K562 (cell line): ENCODE data around the gene TSHZ1. TPM values are rescaled to one million over a fixed set of nuclear protein-coding genes. Genes with fewer than 3 reads are reported as not detected.

Experiments used
- ATAC-seq: fragments of 200-7000 bp; cut with Tn5 transposase; 3 replicates; pipeline ENCODE4 v1.9.1; 2020; ENCODE audit warnings: moderate library complexity
- BruUV-seq: library from RNA; stranded (reverse); fragments of 400-500 nt; replicated peaks from 2 replicates; lab custom pipeline; 2021; lab: Mats Ljungman, UMichigan
- CTCF ChIA-PET: fragments of 300-600 bp; formaldehyde crosslinking; extraction: SDS; loops from one replicate; lab custom pipeline; 2021; ENCODE audit warnings: low intra/inter-chr PET ratio; lab: Yijun Ruan, JAX
- POLR2A ChIA-PET: fragments of 300-600, 350-650 bp; sonication (Branson Sonifier 250); formaldehyde crosslinking; extraction: SDS; loops from one replicate; lab custom pipeline; 2021; ENCODE audit warnings: antibody characterized with exemption, inconsistent platforms; lab: Yijun Ruan, JAX
- DNase-seq, 4 experiments: peaks; one replicate each; pipeline versions ENCODE4 v3.0.0 to v3.0.0-alpha.2; 2011 to 2018; ENCODE audit warnings: low spot score in 3 of 4, mixed read lengths in 3 of 4; ENCODE audit errors: extremely low read depth in 1 of 4
- FAIRE-seq: peaks from 2 replicates; lab custom pipeline; 2011; peaks lifted over from hg19 to GRCh38; lab: Jason Lieb, UNC
- H2AFZ ChIP-seq: 2 replicates; pipeline ENCODE4 v1.6.0; 2011; ENCODE audit warnings: low read depth, low read length, control low read depth, inconsistent platforms
- H3K27ac ChIP-seq: fragments of 200-600 bp; 3 replicates; pipeline ENCODE4 v1.8.0; 2011; ENCODE audit warnings: low read depth, mild to moderate bottlenecking, control low read depth, inconsistent platforms, low read length, moderate library complexity, mixed read lengths; ENCODE audit errors: extremely low read depth
- H3K27me3 ChIP-seq, 2 experiments: fragments of 300-600 bp in 1 of 2; 2 replicates in 1 of 2; 3 replicates in 1 of 2; pipeline versions ENCODE4 v1.6.0 to v1.8.0; 2011; ENCODE audit warnings: inconsistent platforms in 2 of 2, low read length in 2 of 2, mild to moderate bottlenecking in 1 of 2, mixed read lengths in 1 of 2, moderate library complexity in 1 of 2; ENCODE audit not compliant: control insufficient read depth in 2 of 2, insufficient read depth in 2 of 2
- H3K36me3 ChIP-seq: fragments of 300-600 bp; 3 replicates; pipeline ENCODE4 v1.8.0; 2011; ENCODE audit warnings: mild to moderate bottlenecking, low read length, inconsistent platforms; ENCODE audit not compliant: control insufficient read depth, insufficient read depth
- H3K4me1 ChIP-seq, 2 experiments: fragments of 200-600 bp in 1 of 2; replicated peaks in 1 of 2; 2 replicates in 1 of 2; 3 replicates in 1 of 2; pipeline versions ENCODE4 v1.5.1 to v1.8.0; 2011; ENCODE audit warnings: inconsistent platforms in 2 of 2, low read length in 2 of 2, mild to moderate bottlenecking in 1 of 2, mixed read lengths in 1 of 2, moderate library complexity in 1 of 2; ENCODE audit not compliant: control insufficient read depth in 2 of 2, insufficient read depth in 2 of 2
- H3K4me2 ChIP-seq: 2 replicates; pipeline ENCODE4 v1.6.1; 2011; ENCODE audit warnings: low read length, control low read depth, inconsistent platforms, mixed read lengths; ENCODE audit not compliant: insufficient read depth
- H3K4me3 ChIP-seq: fragments of 200-600 bp; sonication (generic), shearing (Covaris generic); 2 replicates; pipeline ENCODE4 v1.5.1; 2016; ENCODE audit warnings: control low read depth, inconsistent platforms
- H3K79me2 ChIP-seq: fragments of 200-600 bp; 3 replicates; pipeline ENCODE4 v1.8.0; 2011; ENCODE audit warnings: low read length, inconsistent platforms; ENCODE audit not compliant: control insufficient read depth, insufficient read depth
- H3K9ac ChIP-seq, 2 experiments: 2 replicates each; pipeline versions ENCODE4 v1.6.0 to v1.6.1; 2011; ENCODE audit warnings: low read depth in 2 of 2, low read length in 2 of 2, control low read depth in 1 of 2, inconsistent platforms in 1 of 2, mild to moderate bottlenecking in 1 of 2, mixed read lengths in 1 of 2; ENCODE audit not compliant: insufficient read depth in 1 of 2
- H3K9me1 ChIP-seq: one replicate; pipeline ENCODE4 v1.6.0; 2011; ENCODE audit warnings: inconsistent platforms, mild to moderate bottlenecking, low read length, moderate library complexity; ENCODE audit not compliant: control insufficient read depth, insufficient read depth
- H3K9me3 ChIP-seq: replicated peaks from 2 replicates; pipeline ENCODE4 v1.5.1; 2011; ENCODE audit warnings: low read depth, low read length, inconsistent platforms; ENCODE audit not compliant: control insufficient read depth, insufficient read depth
- H4K20me1 ChIP-seq: replicated peaks from 2 replicates; pipeline ENCODE4 v1.6.1; 2011; ENCODE audit warnings: low read length, inconsistent platforms, mixed read lengths; ENCODE audit not compliant: control insufficient read depth, insufficient read depth
- MEIS2 ChIP-seq: fragments of 450-650 bp; IDR thresholded peaks from 2 replicates; pipeline ENCODE4 v1.6.1; 2014; ENCODE audit warnings: mild to moderate bottlenecking; ENCODE audit not compliant: partially characterized antibody
- WGBS: fragments of 100-300 bp; shearing (Covaris generic); methylation state at CpG from one replicate; pipeline ENCODE4 v1.1.6; 2016; ENCODE audit warnings: low coverage, mixed read lengths; ENCODE audit not compliant: insufficient coverage; ENCODE audit errors: missing lambda C conversion rate; 5-methylcytosine and 5-hydroxymethylcytosine counted together
- in situ Hi-C: fragments of 300-500 bp; cut with MboI; formaldehyde crosslinking; loops from 4 replicates; pipeline ENCODE4 v1.15.0; 2018; ENCODE audit warnings: inconsistent platforms, mixed read lengths
- intact Hi-C: fragments of 100-400 bp; cut with micrococcal nuclease; formaldehyde crosslinking; loops from 2 replicates; pipeline ENCODE4 v1.14.2; 2022
- polyA plus RNA-seq, 8 experiments: library from polyadenylated mRNA; depleted of rRNA in 4 of 8; stranded (reverse) in 5 of 8; unstranded in 3 of 8; fragments of >200 nt; fragmentation: Nextera tagmentation in 2 of 8; fragmentation: Illumina TruSeq in 1 of 8; extraction: Ambion mirVana in 2 of 8; extraction: Trizol in 1 of 8; gene quantifications; 2 replicates each; pipeline versions ENCODE4 v1.2.1 to v1.2.3, GENCODE V29; 2011 to 2014; ENCODE audit warnings: inconsistent platforms in 1 of 8, missing spikeins in 1 of 8
- total RNA-seq, 7 experiments: library from RNA; depleted of rRNA in 6 of 7; stranded (reverse); fragments of >200 nt in 6 of 7; fragmentation: Illumina TruSeq in 2 of 7; extraction: Trizol in 2 of 7; gene quantifications; 2 replicates each; pipeline versions ENCODE4 v1.2.1 to v1.2.3, GENCODE V29; 2011 to 2021; ENCODE audit warnings: low replicate concordance in 1 of 7
- TF ChIP-seq, protein P1 (sequence below): fragments of 450-650 bp; IDR thresholded peaks from 2 replicates; pipeline ENCODE4 v1.6.1; 2016
- TF ChIP-seq, protein P2 (sequence below), 2 experiments: IDR thresholded peaks in 1 of 2; conservative IDR thresholded peaks in 1 of 2; 2 replicates each; pipeline ENCODE4 v1.6.1; 2016; ENCODE audit warnings: low read depth in 2 of 2, mild to moderate bottlenecking in 1 of 2, missing compliant biosample characterization in 1 of 2, missing genetic modification characterization in 1 of 2, moderate library complexity in 1 of 2
- TF ChIP-seq, protein P3 (sequence below): fragments of 450-650 bp; formaldehyde crosslinking; IDR thresholded peaks from 2 replicates; pipeline ENCODE4 v1.4.0; 2022; ENCODE audit warnings: mild to moderate bottlenecking, moderate library complexity

TSHZ1 gene
- total and polyA plus RNA-seq, 9 of the 15 experiments (the other 6 are each of a cell fraction or from before 2014, with no cell fraction given), result 1.1 to 7.2 (median 2.7) TPM

DNA sequence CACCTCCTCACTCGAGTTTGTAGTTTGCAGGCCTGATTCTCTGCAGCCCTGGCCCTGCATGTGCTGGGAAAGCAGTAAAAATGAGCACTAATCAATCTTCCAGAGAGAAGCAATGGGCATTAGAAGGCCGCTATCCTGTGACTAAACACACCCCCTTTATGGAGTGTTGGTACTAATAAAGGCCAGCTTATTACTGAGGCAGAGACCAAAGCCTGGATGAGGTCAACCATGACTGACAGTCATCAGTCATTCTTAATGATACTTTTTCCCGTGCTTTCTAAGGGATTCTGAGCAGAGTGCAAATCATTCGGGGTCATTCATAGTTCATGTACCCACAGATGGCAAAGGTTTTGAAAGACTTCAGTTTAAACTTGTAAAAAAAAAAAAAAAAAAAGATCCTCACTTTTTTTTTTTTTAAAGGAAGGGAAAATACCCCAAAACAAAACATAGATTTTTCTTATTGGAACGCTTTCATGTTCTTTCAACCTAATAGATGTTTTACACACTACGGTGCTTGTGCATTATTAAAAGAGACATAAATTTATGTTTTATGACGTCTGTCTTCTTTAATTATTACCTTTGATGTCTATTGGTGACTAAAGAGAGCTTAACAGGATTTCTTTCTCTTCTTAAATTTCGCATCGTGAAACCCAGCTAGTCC is 13.2 kb downstream of the TSHZ1 start:
- no TSS peak for BruUV-seq
- ChIA-PET POLR2A (interaction anchor here (0.5 to 1.0 kb wide), 2 partner anchors 13 to 38 kb away, joined by 3 to 4 read pairs; partner anchors contain the start of gene TSHZ1), CTCF (no interaction called here)
- H3K9me1 ChIP-seq, result no peaks in the 10 kb centered on the region
- H3K27me3 ChIP-seq, result no peaks in the 10 kb centered on the region
- no peaks in the 10 kb centered on the region for H4K20me1 ChIP-seq
- H3K27ac ChIP-seq, result no peak overlapping the region
- DNase-seq (no peak), ATAC-seq (no peak), FAIRE-seq (no peak)
- peaks cover under 1 to 6% of the 10 kb centered on the region in 2 experiments; a peak in 3 of 5 replicates for H3K4me1 ChIP-seq
- in situ Hi-C loops, result no loop called here
- 48% methylated on average over 9 of the region's 9 CpGs for WGBS
- no peak overlapping the region for H3K4me3 ChIP-seq
- TF ChIP-seq, protein P1, sequence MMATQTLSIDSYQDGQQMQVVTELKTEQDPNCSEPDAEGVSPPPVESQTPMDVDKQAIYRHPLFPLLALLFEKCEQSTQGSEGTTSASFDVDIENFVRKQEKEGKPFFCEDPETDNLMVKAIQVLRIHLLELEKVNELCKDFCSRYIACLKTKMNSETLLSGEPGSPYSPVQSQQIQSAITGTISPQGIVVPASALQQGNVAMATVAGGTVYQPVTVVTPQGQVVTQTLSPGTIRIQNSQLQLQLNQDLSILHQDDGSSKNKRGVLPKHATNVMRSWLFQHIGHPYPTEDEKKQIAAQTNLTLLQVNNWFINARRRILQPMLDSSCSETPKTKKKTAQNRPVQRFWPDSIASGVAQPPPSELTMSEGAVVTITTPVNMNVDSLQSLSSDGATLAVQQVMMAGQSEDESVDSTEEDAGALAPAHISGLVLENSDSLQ, result 0 out of 2 replicates have a peak, but pooled peaks have one; percentile 8
- peak; percentile 51 for TF ChIP-seq MEIS2
- TF ChIP-seq, protein P2, sequence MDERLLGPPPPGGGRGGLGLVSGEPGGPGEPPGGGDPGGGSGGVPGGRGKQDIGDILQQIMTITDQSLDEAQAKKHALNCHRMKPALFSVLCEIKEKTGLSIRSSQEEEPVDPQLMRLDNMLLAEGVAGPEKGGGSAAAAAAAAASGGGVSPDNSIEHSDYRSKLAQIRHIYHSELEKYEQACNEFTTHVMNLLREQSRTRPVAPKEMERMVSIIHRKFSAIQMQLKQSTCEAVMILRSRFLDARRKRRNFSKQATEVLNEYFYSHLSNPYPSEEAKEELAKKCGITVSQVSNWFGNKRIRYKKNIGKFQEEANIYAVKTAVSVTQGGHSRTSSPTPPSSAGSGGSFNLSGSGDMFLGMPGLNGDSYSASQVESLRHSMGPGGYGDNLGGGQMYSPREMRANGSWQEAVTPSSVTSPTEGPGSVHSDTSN (CRISPR knock-in tag; IDR thresholded peaks at IDR 0.05; ENCODE audit: low read depth), result no peak
- TF ChIP-seq, protein P2 (tag; conservative IDR thresholded peaks at IDR 0.05; ENCODE audit: low read depth), result peak; percentile 50
- TF ChIP-seq, protein P3, sequence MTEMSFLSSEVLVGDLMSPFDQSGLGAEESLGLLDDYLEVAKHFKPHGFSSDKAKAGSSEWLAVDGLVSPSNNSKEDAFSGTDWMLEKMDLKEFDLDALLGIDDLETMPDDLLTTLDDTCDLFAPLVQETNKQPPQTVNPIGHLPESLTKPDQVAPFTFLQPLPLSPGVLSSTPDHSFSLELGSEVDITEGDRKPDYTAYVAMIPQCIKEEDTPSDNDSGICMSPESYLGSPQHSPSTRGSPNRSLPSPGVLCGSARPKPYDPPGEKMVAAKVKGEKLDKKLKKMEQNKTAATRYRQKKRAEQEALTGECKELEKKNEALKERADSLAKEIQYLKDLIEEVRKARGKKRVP (CRISPR knock-in tag), result no peak
- no peaks in the 10 kb centered on the region for H3K36me3 ChIP-seq
- no peak overlapping the region for H3K9ac ChIP-seq
- H2AFZ ChIP-seq, result no peak overlapping the region
- H3K4me2 ChIP-seq, result no peak overlapping the region
- intact Hi-C loops, result no loop called here
- no peaks in the 10 kb centered on the region for H3K9me3 ChIP-seq
- no peaks in the 10 kb centered on the region; the same call in 2 of the 3 replicates for H3K79me2 ChIP-seq
